Measurements from ENCODE around the gene USH1C. TPM values are rescaled to one million over a fixed set of nuclear protein-coding genes. Genes with fewer than 3 reads are reported as not detected.

The USH1C gene
- total RNA-seq, 1 donor from 2014 or later: not detected

DNA sequence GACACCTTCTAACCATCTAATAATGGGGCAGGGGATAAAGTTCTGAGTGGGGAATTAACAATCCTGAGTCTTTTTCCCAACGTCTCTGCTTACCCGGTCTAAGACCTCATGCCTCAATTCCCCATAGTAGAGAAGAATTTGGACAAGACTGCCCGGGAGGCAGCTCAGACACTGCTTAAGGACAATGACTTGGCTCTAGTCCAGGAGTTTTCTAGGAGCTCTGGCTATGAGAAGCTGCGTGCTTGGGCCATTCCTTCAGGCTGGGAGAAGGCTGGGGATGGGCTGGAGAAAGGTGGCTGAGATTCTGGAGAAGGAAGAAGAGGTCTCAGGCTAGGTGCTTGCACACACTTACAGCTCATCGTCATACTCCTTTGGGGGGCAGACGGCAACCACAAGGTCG lies 47.8 kb downstream of the USH1C start:
- intact Hi-C loops (cut with DNase I): no loop called here
- ATAC-seq: no peak

DNA sequence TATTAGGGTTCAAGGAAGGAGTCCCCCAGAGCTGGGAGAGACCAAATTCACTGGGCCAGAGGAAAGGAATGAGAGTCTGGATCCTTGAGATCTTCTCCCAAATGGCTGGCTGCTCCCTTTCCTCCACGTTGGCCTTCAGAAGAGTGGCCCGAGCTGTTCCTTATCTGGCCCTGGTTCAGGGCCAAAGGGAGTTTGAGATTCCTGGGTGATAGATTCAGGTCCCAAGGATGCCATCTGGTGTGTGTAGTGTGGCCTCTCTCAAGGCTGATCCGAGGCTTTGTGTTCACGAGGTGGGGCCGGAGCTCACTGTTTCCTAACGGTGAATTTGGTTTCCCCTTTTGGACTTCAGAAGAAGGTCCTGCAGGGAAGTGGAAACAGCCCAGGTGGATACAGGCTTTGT lies 50.2 kb downstream of the USH1C start:
- Histone ChIP-seq H3K9me3 (no peaks in the 10 kb centered on the region), H3K27me3 (no peaks in the 10 kb centered on the region), H3K4me3 (no peak overlapping the region), H3K27ac (no peak overlapping the region), H3K36me3 (no peaks in the 10 kb centered on the region), H3K4me1 (no peaks in the 10 kb centered on the region)
- intact Hi-C loops (cut with DNase I): no loop called here
- DNase-seq (no peak), ATAC-seq (no peak)
- TF ChIP-seq, protein P1, sequence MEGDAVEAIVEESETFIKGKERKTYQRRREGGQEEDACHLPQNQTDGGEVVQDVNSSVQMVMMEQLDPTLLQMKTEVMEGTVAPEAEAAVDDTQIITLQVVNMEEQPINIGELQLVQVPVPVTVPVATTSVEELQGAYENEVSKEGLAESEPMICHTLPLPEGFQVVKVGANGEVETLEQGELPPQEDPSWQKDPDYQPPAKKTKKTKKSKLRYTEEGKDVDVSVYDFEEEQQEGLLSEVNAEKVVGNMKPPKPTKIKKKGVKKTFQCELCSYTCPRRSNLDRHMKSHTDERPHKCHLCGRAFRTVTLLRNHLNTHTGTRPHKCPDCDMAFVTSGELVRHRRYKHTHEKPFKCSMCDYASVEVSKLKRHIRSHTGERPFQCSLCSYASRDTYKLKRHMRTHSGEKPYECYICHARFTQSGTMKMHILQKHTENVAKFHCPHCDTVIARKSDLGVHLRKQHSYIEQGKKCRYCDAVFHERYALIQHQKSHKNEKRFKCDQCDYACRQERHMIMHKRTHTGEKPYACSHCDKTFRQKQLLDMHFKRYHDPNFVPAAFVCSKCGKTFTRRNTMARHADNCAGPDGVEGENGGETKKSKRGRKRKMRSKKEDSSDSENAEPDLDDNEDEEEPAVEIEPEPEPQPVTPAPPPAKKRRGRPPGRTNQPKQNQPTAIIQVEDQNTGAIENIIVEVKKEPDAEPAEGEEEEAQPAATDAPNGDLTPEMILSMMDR (IDR thresholded peaks at IDR 0.05): no peak

More for the DNA sequence above, 47.8 kb downstream of the USH1C start:
- no peak overlapping the region for H3K27ac ChIP-seq
- no peaks in the 10 kb centered on the region for H3K36me3 ChIP-seq
- H3K27me3 ChIP-seq: no peaks in the 10 kb centered on the region
- H3K4me3 ChIP-seq: no peak overlapping the region
- no peaks in the 10 kb centered on the region for H3K4me1 ChIP-seq
- H3K9me3 ChIP-seq: no peaks in the 10 kb centered on the region
- no peak for DNase-seq
- TF ChIP-seq, protein P1 (IDR thresholded peaks at IDR 0.05): no peak

DNA sequence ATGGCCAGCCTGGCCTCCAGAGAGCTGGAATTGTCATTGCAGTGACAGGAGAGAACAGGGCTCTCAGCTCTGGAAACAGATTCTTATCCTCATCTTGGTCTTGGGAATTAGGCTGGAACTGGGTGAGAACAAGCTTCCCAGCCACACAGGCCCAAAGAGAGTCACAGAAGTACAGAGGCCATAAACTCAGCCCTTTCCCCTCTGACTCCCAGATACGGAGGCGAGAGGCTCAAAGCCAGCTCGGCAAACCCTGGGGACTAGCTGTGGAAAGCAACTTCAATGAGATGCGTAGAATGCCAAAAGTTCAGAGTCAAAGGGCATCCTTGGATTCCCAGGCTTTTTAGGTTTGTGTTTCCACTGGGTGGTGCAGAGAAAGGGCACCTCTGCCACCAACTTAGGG lies 53.3 kb downstream of the USH1C start:
- TF ChIP-seq, protein P1 (IDR thresholded peaks at IDR 0.05): no peak
- no peaks in the 10 kb centered on the region for H3K9me3 ChIP-seq
- no peak overlapping the region for H3K4me3 ChIP-seq
- no peak overlapping the region for H3K27ac ChIP-seq
- no peaks in the 10 kb centered on the region for H3K27me3 ChIP-seq
- intact Hi-C loops (cut with DNase I): no loop called here
- ATAC-seq: no peak
- H3K36me3 ChIP-seq: no peaks in the 10 kb centered on the region
- H3K4me1 ChIP-seq: no peaks in the 10 kb centered on the region
- no peak for DNase-seq

DNA sequence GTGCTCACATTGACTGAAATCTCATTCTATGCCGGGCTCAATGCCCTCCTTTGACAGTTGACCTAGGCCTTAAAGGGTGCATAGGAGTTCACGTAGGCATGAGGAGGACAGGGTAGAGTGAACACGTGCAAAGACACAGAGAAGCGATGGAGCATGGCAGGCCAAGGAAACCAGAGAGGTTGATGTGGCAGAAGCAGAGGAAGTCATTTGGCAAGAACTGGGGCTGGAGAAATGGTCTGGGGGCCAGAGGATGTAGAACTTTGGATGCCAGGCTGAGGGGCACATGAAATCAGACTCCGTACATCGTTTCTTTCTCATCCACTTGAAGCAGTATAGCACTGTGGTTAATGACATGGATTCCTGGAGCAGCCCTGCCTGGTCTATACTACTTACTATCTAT lies 54.0 kb downstream of the USH1C start:
- Histone ChIP-seq H3K4me1 (no peaks in the 10 kb centered on the region), H3K9me3 (no peaks in the 10 kb centered on the region), H3K36me3 (no peaks in the 10 kb centered on the region), H3K4me3 (no peak overlapping the region), H3K27ac (no peak overlapping the region), H3K27me3 (no peaks in the 10 kb centered on the region)
- intact Hi-C loops (cut with DNase I): no loop called here
- ATAC-seq (no peak), DNase-seq (no peak)
- TF ChIP-seq, protein P1 (IDR thresholded peaks at IDR 0.05): no peak

DNA sequence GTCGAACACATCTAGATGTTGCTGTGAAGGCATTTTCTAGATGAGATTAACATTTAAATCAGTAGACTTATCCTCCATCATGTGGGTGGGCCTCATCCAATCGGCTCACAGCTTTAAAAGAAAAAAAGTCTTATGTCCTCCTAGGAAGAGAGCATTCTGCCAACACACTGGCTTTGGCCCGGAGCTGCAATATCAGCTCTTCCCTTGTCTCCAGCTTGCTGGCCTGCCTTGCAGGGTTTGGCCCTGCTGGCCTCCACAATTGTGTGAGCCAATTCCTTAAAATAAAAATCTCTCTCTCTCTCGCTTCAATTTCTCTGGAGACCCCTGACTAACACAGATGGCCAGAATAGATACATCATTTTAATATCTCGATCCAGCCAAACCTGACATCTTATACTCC lies 54.5 kb downstream of the USH1C start:
- TF ChIP-seq, protein P1 (IDR thresholded peaks at IDR 0.05): no peak
- no peak for ATAC-seq
- no peak for DNase-seq
- intact Hi-C loops (cut with DNase I): no loop called here
- H3K4me3 ChIP-seq: no peak overlapping the region
- H3K4me1 ChIP-seq: no peaks in the 10 kb centered on the region
- H3K27me3 ChIP-seq: no peaks in the 10 kb centered on the region
- no peaks in the 10 kb centered on the region for H3K36me3 ChIP-seq
- no peaks in the 10 kb centered on the region for H3K9me3 ChIP-seq
- no peak overlapping the region for H3K27ac ChIP-seq

DNA sequence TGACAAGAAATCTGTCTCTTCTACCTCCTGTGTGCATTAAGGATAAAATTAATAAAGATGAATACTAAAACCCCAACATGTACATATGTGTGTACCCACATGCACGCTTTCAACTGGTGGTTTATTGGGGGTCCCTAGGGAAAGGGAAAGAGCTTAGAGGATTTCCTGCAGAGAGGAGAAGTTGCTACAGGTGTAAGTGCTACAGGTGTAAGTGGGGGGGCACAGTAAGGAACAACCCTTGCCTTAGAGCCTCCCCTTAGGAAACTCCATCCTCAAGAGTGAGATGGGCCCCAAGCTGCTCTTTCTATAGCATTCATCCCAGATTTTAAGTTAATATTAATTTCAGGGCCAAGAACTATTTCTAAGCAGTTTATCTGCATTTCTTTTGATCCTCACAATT lies 55.7 kb downstream of the USH1C start:
- H3K4me1 ChIP-seq: no peaks in the 10 kb centered on the region
- no peak overlapping the region for H3K4me3 ChIP-seq
- H3K36me3 ChIP-seq: no peaks in the 10 kb centered on the region
- no peaks in the 10 kb centered on the region for H3K9me3 ChIP-seq
- DNase-seq (no peak), ATAC-seq (no peak)
- TF ChIP-seq, protein P1 (IDR thresholded peaks at IDR 0.05): no peak
- intact Hi-C loops (cut with DNase I): no loop called here
- H3K27ac ChIP-seq: no peak overlapping the region
- no peaks in the 10 kb centered on the region for H3K27me3 ChIP-seq
